Measurements from ENCODE around the gene EPB41L1.

DNA sequence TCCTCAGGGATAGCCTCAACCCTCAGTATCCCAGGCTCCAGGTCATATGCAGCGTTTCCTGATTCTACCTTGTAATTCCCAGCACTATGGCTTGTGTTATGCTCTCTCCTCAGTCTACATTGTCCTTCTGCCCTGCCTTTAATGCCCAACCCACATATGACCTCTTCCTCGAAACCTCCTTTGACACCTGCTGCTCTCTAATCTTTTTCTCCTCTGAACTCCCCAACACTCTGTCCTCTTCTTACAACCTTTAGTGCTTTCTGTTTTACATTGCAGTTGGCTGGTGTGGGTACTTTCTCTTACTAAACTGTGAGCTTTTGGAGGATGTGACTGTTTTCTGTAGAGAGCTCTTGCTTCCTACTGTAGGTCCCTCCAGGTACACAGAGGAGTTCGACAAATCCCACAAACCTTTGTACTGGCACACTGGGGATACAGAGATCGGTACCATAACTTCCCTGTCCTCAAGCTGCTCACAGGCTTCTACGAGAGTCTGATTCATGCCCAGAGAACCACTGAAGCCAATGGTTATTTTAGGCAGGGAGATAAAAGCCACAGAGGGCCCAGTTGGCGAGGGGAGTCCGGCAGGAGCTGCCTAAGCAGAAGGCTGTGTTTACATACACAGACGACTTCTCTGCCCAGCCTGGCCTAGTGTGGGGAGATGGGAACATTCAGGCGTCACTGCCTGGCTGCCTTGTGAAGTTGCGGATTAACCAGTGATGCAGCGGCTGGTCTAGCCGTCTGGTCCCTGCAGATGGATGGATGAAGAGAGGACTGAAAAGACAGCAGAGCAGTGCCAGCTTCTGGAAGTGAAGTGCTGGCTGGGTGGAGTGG, 8.4 kb upstream of the EPB41L1 start:
- TF ChIP-seq, protein P1, sequence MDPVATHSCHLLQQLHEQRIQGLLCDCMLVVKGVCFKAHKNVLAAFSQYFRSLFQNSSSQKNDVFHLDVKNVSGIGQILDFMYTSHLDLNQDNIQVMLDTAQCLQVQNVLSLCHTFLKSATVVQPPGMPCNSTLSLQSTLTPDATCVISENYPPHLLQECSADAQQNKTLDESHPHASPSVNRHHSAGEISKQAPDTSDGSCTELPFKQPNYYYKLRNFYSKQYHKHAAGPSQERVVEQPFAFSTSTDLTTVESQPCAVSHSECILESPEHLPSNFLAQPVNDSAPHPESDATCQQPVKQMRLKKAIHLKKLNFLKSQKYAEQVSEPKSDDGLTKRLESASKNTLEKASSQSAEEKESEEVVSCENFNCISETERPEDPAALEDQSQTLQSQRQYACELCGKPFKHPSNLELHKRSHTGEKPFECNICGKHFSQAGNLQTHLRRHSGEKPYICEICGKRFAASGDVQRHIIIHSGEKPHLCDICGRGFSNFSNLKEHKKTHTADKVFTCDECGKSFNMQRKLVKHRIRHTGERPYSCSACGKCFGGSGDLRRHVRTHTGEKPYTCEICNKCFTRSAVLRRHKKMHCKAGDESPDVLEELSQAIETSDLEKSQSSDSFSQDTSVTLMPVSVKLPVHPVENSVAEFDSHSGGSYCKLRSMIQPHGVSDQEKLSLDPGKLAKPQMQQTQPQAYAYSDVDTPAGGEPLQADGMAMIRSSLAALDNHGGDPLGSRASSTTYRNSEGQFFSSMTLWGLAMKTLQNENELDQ (tag by site-specific recombination; IDR thresholded peaks at IDR 0.05; ENCODE audit: low read depth): no peak
- TF ChIP-seq, protein P2, sequence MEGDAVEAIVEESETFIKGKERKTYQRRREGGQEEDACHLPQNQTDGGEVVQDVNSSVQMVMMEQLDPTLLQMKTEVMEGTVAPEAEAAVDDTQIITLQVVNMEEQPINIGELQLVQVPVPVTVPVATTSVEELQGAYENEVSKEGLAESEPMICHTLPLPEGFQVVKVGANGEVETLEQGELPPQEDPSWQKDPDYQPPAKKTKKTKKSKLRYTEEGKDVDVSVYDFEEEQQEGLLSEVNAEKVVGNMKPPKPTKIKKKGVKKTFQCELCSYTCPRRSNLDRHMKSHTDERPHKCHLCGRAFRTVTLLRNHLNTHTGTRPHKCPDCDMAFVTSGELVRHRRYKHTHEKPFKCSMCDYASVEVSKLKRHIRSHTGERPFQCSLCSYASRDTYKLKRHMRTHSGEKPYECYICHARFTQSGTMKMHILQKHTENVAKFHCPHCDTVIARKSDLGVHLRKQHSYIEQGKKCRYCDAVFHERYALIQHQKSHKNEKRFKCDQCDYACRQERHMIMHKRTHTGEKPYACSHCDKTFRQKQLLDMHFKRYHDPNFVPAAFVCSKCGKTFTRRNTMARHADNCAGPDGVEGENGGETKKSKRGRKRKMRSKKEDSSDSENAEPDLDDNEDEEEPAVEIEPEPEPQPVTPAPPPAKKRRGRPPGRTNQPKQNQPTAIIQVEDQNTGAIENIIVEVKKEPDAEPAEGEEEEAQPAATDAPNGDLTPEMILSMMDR (tag by site-specific recombination; IDR thresholded peaks at IDR 0.05): no peak
- TF ChIP-seq, protein P3, sequence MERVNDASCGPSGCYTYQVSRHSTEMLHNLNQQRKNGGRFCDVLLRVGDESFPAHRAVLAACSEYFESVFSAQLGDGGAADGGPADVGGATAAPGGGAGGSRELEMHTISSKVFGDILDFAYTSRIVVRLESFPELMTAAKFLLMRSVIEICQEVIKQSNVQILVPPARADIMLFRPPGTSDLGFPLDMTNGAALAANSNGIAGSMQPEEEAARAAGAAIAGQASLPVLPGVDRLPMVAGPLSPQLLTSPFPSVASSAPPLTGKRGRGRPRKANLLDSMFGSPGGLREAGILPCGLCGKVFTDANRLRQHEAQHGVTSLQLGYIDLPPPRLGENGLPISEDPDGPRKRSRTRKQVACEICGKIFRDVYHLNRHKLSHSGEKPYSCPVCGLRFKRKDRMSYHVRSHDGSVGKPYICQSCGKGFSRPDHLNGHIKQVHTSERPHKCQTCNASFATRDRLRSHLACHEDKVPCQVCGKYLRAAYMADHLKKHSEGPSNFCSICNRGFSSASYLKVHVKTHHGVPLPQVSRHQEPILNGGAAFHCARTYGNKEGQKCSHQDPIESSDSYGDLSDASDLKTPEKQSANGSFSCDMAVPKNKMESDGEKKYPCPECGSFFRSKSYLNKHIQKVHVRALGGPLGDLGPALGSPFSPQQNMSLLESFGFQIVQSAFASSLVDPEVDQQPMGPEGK (tag by site-specific recombination; IDR thresholded peaks at IDR 0.05): no peak
- TF ChIP-seq ZNF169 (tag by site-specific recombination; IDR thresholded peaks at IDR 0.05) (no peak), ZNF274 (IDR thresholded peaks at IDR 0.05; ENCODE audit: low read length) (no peak), ZNF274 (tag by site-specific recombination; IDR thresholded peaks at IDR 0.05; ENCODE audit: borderline replicate concordance) (no peak), ZIC2 (tag by site-specific recombination; IDR thresholded peaks at IDR 0.05) (no peak), TCF7L2 (IDR thresholded peaks at IDR 0.05; ENCODE audit: borderline replicate concordance, low read depth, low read length) (no peak), ZFP3 (tag by site-specific recombination; IDR thresholded peaks at IDR 0.05; ENCODE audit: low read depth) (no peak)
